HL-60 (cell line): ENCODE results near the gene DROSHA.
A peak's percentile ranks its signal among the peaks of the same experiment; 100 is the strongest.

ENCODE experiments used
- DNase-seq, 2 experiments: peaks; one replicate each; pipeline ENCODE4 v3.0.0-alpha.2; 2010 to 2020; ENCODE audit warnings: low read depth in 1 of 2, low spot score in 1 of 2
- H3K27ac ChIP-seq: fragments of 250-450 bp; sonication (Bioruptor Pico); replicated peaks from 2 replicates; pipeline ENCODE4 v1.5.1; 2020; ENCODE audit warnings: mild to moderate bottlenecking, moderate library complexity
- H3K27me3 ChIP-seq: fragments of 250-450 bp; sonication (Bioruptor Pico); 2 replicates; pipeline ENCODE4 v1.5.1; 2021; ENCODE audit warnings: mild to moderate bottlenecking, moderate library complexity; ENCODE audit not compliant: insufficient read depth, poor library complexity, severe bottlenecking
- H3K4me3 ChIP-seq: replicated peaks from 2 replicates; pipeline ENCODE4 v1.5.1; 2011; ENCODE audit warnings: mild to moderate bottlenecking, control low read depth, low read length; ENCODE audit not compliant: insufficient read depth
- CTCF ChIP-seq: IDR thresholded peaks from one replicate; pipeline ENCODE4 v1.5.1; 2011; ENCODE audit warnings: low read length, control low read depth, inconsistent platforms; ENCODE audit not compliant: insufficient read depth
- GABPA ChIP-seq: IDR thresholded peaks from 2 replicates; pipeline ENCODE4 v1.6.1; 2012; ENCODE audit warnings: low read depth
- POLR2AphosphoS5 ChIP-seq: IDR thresholded peaks from 2 replicates; pipeline ENCODE4 v1.6.1; 2012; ENCODE audit warnings: low read depth
- SPI1 ChIP-seq: IDR thresholded peaks from 2 replicates; pipeline ENCODE4 v1.6.1; 2012; ENCODE audit warnings: low read depth, mild to moderate bottlenecking, borderline replicate concordance
- TF ChIP-seq, protein P1 (sequence below): IDR thresholded peaks from 2 replicates; pipeline ENCODE4 v1.6.1; 2012; ENCODE audit warnings: low read depth; ENCODE audit not compliant: insufficient replicate concordance

The DROSHA gene

GRCh38 chr5:31534527-31535046 lies 2.7 kb upstream of the DROSHA start:
- H3K27ac ChIP-seq = no peak overlapping the region
- DNase-seq = no peak

DNA sequence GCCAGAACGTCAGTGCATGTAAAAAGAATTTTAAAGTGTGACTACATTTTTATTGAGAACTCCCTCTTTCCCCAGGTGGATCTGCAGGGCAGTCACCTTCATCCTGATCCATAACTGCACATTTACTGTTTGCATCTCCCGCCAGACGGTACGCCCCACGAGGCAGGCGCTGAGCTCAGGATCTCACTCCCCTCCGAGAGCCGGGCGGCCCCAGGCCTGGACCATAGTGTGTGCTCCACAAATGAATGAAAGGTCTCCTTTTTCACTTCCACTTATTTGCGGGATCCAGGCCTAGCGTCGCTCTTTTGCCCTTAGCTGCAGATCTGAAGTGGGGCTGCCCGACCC lies 378 bp downstream of the DROSHA start:
- H3K4me3 ChIP-seq = peak overlapping the region; percentile 87
- DNase-seq = peak; percentile 13 to 14
- H3K27ac ChIP-seq = peak overlapping the region; percentile 77
- no peaks in the 10 kb centered on the region for H3K27me3 ChIP-seq
- no peak for TF ChIP-seq CTCF
- no peak; the same call in 1 of the 2 replicates for TF ChIP-seq SPI1
- TF ChIP-seq POLR2AphosphoS5 = no peak

More at GRCh38 chr5:31534527-31535046, 2.7 kb upstream of the DROSHA start:
- TF ChIP-seq POLR2AphosphoS5 (no peak), GABPA (no peak), SPI1 (no peak), CTCF (no peak)
- TF ChIP-seq, protein P1, sequence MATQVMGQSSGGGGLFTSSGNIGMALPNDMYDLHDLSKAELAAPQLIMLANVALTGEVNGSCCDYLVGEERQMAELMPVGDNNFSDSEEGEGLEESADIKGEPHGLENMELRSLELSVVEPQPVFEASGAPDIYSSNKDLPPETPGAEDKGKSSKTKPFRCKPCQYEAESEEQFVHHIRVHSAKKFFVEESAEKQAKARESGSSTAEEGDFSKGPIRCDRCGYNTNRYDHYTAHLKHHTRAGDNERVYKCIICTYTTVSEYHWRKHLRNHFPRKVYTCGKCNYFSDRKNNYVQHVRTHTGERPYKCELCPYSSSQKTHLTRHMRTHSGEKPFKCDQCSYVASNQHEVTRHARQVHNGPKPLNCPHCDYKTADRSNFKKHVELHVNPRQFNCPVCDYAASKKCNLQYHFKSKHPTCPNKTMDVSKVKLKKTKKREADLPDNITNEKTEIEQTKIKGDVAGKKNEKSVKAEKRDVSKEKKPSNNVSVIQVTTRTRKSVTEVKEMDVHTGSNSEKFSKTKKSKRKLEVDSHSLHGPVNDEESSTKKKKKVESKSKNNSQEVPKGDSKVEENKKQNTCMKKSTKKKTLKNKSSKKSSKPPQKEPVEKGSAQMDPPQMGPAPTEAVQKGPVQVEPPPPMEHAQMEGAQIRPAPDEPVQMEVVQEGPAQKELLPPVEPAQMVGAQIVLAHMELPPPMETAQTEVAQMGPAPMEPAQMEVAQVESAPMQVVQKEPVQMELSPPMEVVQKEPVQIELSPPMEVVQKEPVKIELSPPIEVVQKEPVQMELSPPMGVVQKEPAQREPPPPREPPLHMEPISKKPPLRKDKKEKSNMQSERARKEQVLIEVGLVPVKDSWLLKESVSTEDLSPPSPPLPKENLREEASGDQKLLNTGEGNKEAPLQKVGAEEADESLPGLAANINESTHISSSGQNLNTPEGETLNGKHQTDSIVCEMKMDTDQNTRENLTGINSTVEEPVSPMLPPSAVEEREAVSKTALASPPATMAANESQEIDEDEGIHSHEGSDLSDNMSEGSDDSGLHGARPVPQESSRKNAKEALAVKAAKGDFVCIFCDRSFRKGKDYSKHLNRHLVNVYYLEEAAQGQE = no peak
- Histone ChIP-seq H3K4me3 (no peak overlapping the region), H3K27me3 (no peaks in the 10 kb centered on the region)

DNA sequence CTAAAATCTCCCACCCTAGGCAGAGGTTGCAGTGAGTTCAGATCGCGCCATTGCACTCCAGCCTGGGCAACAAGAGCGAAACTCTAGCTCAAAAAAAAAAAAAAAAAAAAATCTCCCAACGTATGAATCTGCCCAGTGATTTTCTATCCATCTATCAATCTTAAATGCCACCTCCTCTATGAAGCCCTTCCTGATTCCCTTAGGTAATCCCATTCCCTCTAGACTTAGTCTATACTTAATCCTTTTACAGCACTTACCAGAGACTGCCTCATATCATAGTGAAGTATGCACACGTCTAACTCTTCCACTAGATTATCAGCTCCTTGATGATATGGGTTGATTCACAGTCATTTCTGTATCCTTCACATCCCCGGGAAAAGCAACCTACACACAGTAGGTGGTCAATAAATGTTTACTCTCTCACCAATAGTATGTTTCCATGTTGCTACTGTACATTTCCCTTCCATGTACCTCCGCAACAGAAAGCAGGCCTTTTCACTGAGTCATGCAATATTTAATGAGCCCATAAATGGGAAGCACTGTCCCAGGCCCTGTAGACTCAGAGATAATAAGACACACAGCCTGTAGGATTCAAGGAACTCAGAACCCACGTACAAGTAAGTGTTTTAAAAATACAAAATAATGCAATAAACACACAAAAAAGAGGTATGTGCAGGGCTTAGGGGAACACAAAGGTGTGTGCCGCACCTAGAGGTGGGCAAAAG lies 1.2 kb downstream of the DROSHA start:
- peak in 1 of 2 experiments; percentile 10 for DNase-seq
- H3K27ac ChIP-seq = peak overlapping the region; percentile 77

More for the DNA sequence above, 1.2 kb downstream of the DROSHA start:
- Histone ChIP-seq H3K27me3 (no peaks in the 10 kb centered on the region), H3K4me3 (peak overlapping the region; percentile 87)
- TF ChIP-seq POLR2AphosphoS5 (no peak), CTCF (no peak), GABPA (no peak), SPI1 (no peak)
- TF ChIP-seq, protein P1 = no peak
